Measurements from ENCODE around the gene URM1.

URM1 gene

DNA sequence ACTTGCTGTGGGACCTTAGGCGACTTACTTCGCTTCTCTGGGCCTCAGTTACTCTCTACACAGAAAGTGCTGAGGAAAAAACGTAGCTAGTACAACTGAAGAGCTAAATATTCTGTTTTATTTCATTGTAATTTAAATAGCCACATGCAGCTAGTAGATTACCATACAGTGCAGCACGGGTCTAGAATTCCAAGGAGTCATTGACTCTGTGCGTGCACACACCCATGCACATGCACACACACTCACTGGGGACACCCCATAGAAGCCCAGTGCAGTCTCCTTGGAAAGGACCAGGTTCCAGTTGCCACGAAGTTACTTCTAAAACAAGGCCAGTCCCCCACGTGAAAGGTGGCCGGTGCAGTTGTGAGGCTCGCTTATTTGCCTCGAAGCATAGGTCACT lies 17.0 kb downstream of the URM1 start:
- no peak for DNase-seq

DNA sequence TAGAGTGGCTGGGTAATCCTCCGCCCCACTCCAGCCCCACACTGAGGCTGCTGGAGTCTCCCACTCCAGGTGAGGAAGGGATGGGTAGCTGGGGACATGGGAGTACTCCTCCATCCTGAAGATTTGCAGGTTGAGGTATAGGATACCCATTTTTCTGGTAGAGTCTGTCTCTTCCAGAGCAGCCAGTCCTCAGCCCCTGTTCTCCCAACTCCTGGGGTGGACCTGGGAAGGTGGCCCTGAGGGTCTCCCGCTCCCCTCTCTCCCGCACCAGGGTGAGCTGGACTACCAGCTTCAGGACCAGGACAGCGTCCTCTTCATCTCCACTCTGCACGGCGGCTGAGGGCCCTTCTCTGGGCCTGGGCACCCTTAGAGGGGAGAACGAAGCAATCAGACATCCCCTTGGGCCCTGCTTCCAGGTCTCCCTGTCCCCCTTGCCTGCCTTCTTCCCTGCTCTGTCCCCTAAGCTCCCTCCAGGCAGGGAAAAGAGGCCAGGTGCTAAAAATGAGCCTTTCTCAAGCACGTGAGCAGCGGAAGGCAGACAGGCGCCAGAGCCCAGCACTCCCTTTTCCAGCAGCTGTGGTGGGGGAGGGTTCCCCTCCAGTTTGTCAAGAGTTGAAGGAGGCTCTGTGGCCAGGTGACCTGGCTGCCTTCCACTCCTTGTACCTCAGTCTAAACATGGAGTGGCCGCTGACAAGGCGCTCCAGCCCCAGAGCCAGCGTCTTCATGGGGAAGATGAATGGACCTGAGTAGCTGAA lies 18.4 kb downstream of the URM1 start:
- no peak for DNase-seq

DNA sequence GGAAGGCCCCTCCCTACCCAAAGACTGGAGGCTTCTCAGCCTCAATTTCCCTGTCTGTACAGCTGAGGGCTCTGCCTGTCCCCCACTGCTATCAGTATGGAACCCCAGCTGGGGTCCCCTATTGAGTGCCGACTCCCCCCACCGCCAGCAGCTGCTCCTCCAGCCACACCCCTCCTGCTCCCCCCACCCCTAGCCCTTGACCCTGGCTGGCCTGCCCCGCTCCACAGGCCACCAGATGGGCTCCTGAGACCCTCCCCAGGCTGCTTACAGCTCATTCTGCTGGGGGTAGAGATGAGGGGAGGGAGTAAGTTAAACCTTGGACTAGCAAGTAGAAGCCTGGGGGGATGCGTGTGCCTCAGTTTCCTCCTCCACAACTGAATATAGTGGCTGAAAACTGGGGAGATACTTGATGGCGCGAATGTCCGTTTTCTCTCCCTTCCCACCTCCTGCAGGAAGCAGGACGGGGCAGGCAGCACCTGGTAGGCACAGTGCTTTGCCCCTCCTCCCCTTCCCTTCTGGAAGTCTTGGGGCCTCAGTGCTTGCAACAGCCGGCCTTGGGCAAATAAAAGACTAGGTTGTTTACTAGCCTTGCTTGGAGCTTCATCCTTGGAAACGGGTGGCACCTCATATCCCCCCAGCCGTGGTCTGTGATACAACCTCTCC lies 19.1 kb downstream of the URM1 start:
- no peak for DNase-seq

DNA sequence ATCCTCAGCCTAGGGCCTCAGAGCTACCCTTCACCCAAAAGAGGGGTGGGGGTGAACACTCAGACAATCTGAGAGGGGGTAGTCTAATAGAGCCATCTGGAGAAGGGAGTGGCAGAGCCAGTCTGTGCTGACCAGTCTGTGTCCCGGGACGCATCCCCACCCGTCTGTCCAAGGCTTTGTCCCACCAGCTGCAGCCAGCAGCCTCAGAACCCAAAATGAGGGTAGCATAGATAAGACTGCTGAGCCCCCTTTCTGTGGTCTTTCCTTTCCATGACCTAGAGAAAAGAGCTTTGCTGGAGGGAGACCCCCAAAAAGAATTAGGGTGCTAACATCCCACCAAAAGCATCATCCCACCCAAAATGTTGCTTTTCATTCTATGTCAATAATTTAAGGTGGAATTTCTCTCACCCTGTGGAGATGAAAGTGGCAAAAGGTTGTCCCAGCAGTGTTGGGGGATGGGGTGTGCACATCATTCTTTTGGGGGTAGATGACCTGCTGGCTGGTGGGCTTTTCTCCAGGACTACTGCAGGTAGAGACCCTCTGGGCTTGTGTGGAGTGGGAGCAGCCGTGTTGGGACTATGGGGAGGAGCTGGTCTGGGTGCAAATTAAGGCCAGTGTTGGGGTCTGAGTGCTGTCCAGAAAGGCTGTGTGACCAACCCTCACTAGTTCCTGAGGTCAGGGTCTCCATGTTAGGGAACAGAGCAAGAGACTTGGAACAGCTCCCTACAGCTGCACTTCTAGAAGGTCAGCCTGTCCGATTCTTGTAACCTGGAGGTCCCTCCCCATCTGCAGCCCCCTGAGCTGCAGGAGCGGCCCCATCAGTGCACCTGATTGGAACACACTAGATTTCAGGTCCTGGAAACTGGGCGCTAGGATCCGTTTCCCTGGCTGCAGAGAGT lies 19.9 kb downstream of the URM1 start:
- DNase-seq, result no peak

DNA sequence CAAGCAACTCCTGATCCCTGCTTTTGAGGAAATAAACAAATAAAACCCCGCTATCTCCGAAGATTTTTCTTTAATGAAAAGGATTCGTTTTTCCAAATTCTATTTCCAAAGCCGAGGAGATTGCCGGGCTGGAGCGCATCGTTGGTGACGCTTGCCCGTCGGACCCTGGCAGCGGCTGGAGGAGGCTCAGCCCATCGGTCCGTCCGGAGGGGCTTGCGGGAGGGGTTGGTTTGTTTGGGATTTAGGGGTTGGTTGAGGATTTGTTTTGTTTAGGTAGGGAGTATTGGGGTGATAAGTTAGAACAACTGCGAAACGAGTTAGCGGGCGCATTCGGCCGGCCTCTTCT lies 20.8 kb downstream of the URM1 start:
- DNase-seq, result no peak

DNA sequence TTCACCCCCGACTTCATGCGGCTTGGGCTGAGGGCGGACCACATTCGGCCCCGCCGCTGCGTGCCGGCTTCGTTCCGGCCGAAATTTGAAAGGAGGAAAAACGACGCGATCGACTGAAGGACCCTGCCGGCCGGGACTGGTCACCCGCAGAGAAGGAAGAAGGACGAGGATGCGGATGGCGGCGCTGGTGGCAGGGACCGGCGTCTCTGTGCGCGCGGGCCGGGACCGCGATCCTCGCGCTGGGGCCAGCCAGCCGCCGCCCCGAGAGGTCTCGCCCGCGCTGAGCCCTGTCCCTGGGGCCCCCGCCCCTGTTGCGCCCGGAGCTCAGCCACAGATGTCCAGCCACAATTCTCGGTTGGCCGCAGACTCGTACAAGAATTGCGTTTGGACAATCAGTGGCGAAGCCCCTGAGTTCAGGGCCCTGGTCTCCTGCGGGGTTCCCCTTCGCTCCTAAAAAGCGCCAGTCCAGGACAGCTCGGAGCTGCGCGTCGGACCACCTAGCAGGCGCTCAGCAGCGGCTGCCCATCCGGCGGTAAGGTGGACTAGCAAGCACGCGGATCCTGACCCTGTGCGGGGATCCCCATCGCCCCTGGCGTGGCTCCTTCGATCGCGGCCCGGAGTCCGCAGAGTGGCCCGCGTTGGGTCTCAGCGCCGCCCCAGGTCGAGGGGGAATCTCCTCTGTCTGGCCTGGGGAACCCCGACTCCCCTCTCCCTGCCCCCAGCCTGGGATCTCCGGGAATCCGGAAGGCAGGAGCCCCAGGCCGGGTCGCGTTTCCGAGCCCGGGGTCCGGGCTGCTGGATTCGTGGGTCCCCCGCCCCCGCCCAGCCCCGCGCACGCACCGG lies 21.3 kb downstream of the URM1 start:
- DNase-seq, result no peak

DNA sequence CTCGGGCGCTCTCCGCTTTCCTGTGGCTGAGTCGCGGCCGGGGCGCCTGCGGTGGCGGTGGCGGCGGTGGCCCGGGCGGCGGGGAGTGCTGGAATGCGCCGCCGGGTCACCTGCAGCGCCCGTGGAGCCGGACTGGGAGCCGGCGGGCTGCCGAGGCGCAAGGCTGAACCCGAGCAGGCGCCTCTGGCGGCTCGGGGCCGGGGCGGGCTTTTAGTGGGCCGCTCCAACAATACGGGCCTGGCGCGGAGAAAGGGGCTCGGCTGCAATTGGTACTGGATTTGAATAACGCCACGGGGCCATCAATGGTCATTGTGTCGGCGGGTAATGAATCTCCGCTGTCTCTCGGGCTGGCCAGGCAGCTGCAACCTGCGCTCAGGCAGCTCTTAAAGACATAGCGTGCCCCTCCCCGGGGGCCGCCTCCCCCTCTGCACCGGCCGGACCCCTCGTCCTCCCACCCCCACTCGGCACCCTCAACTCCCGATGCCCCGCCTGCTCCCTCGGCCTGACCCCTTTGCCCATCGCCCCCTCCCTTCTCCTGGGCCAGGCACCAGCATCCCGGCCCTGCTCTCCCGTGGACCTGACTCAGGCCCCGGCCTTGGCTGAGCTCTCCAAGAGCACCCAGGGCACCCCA lies 22.1 kb downstream of the URM1 start:
- DNase-seq, result no peak

DNA sequence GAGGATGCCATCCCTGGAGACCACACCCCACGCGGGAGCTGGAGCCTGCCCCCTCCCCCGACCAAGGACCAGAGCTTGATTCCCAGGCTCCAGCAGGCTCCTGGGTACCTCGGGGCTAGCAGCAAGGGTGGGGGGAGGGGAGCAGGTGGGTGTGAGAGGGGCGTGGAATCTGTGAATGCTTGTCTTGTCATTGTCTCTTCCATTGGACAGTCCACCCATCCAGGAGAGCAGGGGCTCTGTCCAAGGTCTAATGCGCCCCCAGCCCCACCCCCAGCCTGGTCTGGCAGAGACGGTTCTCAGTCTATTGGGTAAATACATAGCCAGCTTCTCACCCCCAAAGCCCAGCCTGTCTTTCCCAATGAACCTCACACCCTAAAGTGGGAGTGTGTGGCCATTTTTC lies 22.8 kb downstream of the URM1 start:
- DNase-seq, result no peak

DNA sequence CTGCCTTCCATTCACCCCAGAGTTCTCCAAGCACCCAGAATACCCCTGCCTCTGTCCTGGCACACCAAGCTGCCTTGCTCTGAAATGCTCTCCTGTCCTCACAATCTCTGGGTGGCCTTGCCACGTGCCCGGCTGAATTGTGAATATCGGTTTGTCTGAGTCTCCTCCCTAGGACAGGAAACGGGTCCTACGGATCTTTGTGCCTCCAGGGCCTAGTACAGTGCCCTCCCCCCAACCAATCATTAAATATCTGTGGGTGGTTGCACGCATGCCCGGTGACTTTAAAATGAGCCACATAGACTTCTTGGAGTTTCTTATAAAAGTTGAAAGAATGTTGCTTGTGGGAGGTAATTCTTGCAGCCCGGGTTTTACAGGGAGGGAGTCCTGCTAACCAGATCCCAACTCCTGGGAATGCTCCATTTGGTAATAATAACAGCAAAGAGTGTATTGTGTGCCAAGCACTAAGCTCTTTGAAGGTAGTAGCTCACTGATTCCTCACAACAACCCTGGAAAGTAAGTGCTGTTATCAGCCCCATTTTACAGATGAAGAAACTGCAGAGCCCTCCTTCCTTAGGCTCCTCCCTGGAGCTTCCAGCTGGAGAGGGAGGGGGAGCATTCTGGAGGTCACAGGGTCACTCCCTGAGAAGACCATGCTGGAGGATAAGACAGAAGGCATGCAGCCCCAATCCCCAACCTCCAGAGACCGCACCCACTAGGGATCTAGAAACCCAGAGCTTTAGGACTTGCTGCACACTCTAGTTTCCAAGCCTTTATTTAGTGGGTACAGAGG lies 23.4 kb downstream of the URM1 start:
- no peak for DNase-seq

DNA sequence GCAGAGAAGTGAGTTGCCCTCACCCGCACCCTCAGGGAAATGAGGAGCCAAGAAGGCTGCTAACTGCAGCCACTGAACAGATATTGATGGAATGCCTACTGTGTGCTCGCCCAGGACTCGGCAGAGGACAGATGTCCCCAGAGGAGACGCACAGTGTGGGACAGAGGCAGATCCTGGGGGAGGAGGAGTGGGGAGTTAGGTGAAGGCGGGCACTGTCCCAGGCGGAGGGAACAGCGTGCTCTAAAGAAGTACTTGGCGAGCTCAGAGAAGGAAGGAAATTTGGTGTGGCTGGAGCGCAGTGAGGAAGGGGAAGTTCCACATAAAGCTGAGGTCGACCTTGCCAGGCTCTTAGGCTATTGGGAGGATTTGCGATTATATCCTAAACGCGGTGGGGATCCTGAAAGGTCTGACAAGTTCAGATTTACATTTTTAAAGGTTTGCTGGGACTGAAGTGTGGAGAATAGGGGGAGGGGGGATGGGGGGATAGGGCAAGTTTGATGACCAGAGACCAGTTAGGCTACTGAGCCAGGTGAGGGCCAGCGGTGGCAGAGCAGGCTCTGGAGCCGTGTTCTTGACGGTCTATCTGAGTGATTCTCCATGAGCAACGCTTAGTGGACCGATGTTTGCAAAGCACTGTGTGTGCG lies 25.9 kb downstream of the URM1 start:
- DNase-seq, result peak; percentile 43

DNA sequence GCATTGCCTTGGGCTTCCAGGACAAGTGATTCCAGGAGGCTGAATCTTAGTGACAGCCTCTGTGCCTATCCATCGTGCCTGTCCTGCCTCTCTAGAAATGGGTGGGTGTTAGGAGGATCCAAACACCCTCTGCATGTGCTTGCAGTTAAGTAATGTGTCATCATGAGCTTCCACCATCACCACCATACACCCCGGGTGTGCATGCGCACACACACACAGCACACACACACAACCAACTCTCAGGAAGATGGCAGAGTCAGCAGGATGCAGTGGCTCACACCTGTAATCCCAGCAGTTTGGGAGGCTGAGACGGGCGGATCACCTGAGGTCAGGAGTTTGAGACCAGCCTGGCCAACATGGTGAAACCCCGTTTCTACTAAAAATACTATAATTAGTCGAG lies 26.7 kb downstream of the URM1 start:
- no peak for DNase-seq

DNA sequence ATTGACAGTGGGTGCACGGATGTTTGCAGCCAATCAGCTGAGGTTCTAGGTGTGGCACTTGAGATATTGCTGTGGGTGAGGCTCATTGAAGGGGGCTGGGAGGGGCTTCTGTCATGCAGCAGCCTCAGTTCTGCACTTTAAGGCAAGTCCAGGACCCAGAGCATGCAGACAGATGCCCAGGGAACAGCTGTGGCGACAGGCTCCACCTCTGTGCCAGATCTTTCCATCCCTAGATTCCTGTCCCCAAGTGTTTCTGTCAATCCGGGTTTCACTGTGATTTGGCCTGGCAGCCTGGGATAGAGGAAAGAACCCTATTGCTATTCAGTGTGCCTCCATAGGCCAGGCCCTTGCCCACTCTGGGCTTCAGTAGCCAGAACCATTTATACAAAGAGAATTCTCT lies 28.7 kb downstream of the URM1 start:
- no peak for DNase-seq

DNA sequence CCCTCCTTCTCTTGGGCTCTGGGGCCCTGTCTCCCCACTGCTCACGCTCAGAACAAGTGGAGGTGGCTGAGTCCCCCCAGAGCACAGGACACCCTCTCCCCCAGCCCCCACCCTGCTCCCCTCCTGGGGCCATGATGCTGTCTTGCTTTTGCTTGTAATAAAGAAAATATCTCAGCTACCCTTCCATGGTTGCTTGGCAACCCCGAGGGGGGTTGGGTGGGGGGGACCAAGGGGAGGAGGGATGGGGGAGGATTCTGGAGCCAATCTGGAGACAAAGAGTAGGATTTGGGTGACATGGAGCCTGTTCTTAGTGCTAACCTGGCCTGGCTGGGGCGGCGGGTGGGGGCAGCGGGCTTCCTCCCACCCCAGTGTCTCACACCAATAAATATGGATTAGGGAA lies 33.4 kb downstream of the URM1 start:
- no peak for DNase-seq

DNA sequence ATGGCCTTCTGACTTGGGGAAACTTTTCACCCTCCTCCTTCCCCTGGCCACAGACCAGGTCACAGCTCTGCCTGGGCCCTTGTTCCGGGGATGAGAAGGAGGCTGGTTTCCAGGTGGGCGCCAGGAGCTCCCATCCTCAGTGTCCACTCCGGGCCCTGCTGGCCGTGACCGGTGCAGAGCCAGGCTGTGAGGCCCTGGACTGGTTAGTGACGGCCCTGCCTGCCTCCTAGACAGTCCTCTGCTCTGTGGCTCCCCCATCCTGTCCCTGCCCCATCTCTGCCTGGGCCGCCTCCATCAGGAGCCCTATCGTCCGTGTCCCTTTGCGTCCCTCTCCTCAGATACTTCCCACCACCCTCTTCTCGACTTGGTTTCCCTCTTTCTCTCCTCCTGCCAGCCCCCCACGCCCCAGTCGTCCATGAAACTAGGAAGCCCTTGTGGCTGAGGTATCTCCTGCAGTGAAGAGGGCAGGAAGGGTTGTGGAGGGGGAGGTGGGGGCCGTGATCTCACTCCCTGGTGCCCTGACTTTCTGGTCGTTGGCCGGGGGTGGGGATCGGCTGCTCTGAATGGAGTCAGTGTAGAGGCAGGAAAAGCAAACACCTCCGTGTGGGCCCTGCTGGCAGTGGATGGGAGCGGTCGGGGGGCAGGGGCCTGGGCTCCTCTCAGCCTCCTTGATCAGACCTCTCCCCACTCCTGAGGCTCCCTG lies 34.1 kb downstream of the URM1 start:
- DNase-seq, result no peak

DNA sequence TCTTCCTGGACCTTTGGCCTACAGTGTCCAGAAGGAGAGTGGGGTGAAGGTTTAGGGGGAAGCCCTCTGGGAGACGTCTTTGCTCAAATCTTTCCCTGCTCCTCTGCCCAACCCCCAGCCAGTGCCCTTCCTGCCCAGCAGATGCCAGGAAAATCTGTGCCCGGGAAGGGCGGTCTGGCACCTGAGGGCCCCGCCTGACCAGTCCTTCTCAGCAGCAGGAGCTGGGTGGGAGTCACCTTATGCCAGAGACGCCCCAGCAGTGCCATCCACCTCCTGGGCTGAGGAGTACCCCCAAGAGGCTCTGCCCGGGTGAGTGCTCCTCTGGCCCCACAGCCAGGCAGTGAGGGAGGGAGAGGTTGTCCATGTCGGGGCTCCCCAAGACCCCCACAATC lies 34.6 kb downstream of the URM1 start:
- no peak for DNase-seq

DNA sequence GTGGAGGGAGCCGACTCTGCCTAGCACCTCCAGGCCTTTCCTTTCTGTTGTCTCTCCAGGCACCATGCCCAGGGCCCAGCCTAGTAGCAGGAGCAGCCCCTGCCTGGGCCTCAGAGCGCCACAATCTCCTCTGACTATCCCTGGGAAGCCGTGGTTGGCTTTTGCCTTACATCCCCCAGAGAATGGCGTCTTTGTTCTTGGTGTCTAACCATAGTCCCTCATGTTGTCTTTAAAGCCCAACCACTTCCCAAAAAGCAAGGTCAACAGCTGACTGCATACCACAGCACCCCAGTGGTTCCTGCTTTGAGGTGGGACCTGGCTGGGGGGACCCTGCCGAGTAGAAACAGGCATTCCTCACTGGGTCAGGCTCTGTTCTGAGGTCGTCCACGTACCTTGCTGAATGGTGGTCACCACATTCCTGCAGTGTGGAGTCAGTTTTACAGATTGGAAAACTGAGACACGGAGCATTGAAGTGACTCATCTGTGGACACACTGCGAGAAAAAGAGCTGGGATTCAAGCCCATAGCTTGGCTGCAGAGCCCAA lies 35.7 kb downstream of the URM1 start:
- no peak for DNase-seq

DNA sequence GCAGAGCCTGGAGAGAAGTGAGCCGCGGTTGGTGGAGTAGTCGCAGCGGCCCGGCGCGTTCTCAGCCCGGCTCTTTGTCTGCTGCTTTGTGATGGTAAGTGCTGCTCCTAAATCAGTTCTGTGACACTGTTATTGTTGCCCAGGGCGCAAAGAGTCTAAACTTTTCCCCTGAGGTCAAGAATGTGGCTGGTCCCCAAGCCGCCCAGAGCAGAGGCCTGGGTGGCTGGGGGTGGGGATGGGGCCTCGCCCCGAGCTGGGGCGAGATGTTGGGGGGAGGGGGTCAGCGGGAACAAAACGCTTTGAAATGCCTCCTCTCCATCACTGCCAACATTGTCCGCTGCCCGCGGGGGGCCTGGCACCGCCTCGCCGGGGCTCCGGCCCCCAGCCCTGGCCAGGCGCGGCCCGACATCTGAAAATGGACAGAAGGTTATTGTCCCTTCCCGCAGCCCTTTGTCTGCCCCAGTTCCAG lies 37.8 kb downstream of the URM1 start:
- no peak for DNase-seq

DNA sequence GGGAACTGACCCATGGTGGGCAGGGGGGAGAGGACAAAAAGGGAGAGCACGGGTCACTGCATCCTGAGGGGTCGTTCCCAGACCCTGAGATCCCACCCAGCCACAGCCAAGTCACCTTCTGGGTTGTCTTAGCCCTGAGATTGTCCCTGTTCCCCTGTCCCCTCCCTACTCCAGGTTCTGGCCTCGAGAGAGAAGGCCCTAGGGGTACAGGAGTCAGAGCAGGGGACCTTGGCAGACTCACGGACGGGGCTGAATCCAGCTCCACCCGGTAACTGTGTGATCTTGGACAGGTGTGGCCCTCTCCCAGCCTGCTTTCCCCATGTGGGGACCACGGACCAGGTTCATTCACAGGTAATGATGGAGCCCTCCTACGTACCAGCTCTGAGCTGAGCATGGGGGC lies 38.3 kb downstream of the URM1 start:
- no peak for DNase-seq

DNA sequence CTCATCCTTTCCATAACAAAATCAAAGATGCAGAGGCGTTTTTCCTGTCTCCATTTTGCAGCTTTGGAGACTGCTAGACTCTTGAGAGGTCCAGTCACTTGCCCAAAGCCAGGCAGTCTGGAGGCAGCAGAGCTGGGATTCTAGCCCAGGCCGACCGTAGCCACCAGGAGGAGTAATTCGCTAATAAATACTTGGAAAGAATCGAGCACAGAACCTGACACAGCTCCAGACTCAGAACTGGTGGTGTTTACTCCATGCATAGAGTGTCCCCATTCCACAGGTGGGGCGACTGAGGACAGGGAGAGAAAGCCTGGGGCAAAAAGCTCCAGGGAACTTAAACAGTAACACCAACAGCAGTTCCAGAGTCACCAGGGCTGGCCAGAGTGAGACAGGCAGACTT lies 38.8 kb downstream of the URM1 start:
- no peak for DNase-seq
